Activated CD8-positive, alpha-beta memory T cell treated with anti-CD3 and anti-CD28 coated beads, Interleukin-2, amount 50 U/mL, for 24 hours (primary cell): ENCODE data around the gene KRT85.
"Not testable (repeated sequence)": the region's sequence is repeated elsewhere in the genome, so short reads cannot be mapped to it uniquely, and the experiment has no call there.

ENCODE experiments used
- DNase-seq: peaks from one replicate; pipeline ENCODE4 v3.0.0-alpha.2; 2020; ENCODE audit errors: extremely low read depth

Gene KRT85

DNA sequence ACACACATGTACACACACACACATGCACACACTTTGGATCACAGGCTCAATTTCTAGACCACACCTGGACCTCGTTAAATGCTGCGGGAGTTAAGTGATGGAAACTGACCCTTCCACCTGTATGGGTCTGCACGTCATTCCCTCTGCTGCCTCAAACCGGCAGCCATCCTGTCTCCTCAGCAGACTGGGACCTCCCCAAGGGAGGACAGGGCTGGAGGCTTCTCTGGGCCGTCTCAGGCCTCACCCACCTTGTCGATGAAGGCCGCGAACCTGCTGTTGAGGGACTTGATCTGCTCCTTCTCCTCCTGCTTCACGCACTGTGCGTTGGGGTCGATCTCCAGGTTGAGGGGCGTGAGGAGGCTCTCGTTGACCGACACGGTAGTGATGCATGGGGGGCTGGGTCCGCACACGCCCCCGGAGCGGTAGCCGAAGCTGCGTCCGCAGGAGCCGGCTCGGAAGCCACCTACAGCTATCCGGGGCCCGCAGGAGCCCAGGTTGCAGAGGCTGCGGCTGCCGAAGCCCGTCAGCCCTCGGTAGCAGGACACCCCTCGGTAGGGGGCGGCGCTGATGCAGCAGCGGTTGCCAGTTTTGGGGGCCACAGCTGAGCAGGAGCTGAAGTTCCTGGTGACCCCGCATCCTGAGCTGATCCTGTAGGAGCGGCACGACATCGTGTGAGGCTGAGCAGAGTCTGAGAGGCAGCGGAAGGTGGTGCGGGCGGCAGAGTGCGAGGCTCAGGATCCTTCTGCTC lies at the start of gene KRT85:
TSS of gene KRT85 (minus strand) at position 744 of the 748 bp plus-strand sequence. CDS start at position 668, 76 bp downstream.
- DNase-seq: no peak

DNA sequence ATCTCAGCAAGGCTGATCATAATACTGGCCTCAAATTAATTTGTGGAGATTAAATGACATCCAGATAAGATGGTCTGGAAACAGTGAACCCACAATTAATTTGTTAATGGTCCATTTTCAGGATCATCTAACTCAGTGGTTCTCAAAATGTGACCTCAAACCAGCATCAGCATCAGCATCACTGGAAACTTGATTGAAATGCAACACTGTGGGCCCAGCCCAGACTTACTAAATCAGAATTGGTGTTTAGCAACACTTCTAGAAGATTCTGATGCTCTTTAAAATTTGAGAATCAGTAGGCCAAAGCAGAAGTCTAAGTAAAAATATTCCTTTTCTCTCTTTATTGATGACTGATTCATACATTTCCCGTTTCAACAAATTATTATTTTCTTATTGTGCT lies 49.5 kb upstream of the KRT85 start:
- no peak for DNase-seq

DNA sequence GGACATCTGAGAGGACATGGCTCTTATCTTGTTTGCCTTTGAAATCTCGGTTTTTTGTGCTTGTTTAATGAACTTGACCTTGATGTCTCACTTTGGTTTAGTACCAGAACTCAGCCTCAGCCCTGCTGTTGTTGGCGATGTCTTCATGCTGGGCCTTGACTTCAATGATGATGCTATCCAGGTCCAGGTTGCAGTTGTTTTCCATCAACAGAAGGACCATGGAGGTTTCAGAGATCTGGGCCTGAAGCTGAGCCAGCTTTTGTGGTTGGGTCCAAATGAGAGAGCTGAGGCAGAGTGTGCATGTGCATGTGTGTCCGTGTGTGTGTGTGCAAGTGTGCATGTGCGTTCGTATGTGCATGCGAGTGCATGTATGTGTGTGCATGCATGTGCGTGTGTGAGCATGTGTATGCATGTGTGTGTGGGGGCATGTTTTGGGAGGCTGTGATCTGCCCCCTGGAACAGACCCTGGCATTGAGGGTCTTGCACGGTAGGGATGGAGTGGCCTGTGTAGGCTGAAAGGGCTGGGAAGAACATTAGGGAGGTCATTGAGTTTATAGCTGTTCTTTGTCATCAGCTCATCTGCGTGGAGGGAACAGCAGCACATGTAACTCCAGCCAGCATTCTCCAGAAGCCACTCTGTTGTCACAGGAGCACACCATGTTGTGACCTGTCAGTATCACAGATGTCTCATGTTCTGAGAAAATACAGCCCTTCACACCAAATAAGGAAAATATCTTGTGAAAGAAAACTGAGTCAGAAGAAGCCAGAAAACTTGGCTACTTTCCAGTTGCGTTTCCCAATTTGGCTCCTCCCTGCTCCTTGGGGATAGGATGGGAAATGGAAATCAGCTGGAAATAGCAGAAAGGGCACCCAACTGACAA lies 48.8 kb upstream of the KRT85 start:
- no peak for DNase-seq

- DNase-seq: no peak
Measured at GRCh38 chr12:52414936-52415335, 47.7 kb upstream of the KRT85 start.

DNA sequence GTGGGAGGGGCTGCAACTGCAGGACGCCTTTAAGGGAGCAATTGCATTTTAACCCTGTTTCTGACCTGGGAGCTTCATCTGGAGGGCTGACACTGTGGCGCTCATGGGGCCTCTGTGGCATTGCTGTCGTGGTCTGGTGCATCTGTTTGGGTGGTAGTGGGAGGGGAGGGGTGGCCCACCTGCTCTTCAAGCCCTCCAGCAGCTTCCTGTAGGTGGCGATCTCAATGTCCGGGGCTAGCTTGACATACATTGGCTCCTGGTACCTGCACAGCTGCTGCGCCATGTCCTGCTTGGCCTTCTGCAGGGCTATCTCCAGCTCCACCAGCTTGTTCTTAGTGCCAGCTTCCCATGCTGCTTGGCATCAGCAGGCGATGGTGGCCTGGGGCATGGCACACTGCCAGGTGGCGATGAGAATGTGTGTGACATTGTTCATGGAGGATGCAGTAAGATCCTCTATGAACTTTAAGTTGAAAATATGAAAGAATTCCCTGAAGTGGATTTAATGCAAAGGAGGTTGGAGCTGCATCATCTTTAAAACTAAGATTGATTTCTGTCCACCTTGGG lies 46.6 kb upstream of the KRT85 start:
- DNase-seq: no peak

GRCh38 chr12:52413202-52413601 lies 45.9 kb upstream of the KRT85 start:
- no peak for DNase-seq

DNA sequence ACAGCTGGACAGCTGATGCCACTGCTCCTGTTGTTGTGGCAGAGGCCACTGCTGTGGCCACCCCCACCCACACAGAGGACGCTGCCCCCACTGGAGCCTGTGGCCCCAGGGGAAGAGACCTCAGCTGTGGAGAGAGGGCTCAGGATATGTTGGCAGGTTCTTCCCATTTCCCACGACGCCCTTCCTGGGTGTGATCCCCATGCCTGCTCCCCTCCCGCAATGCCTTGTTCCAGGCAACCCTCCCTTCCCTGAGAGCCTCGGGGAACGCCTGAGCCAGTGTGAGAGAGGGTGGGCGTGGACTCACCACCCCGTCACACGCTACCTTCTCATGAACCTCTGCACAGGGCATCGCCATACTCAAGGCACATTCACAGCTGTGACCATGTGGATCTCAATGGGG lies 44.5 kb upstream of the KRT85 start:
- no peak for DNase-seq

- not testable (repeated sequence) for DNase-seq
Measured at GRCh38 chr12:52410589-52411248, 43.4 kb upstream of the KRT85 start.

- DNase-seq: no peak
Measured at GRCh38 chr12:52407918-52408317, 40.6 kb upstream of the KRT85 start.

GRCh38 chr12:52405922-52406385 lies 38.7 kb upstream of the KRT85 start, which contains the start of gene KRT82:
Gene KRT82 (minus strand): TSS chr12:52406335. CDS start chr12:52406277, 58 bp downstream.
- DNase-seq: no peak

DNA sequence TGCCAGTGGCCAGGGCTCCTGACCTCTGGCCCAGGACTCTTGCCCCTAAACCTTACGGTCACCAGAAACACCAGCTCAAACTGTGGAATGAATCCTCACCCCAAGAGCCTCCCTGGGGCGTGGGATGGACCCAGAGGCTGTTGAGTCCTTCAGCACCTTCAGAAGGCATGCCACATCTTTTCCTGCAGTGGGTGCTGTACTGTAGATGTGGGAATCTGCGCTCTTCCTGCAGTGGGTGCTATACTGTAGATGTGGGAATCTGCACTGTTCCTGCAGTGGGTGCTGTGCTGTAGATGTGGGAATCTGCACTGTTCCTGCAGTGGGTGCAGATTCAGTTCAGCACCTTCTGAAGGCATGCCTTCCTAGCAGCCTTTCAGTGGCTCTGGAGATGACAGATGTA lies 37.7 kb upstream of the KRT85 start:
- no peak for DNase-seq

- DNase-seq: no peak
Measured at GRCh38 chr12:52403561-52403960, 36.3 kb upstream of the KRT85 start.

DNA sequence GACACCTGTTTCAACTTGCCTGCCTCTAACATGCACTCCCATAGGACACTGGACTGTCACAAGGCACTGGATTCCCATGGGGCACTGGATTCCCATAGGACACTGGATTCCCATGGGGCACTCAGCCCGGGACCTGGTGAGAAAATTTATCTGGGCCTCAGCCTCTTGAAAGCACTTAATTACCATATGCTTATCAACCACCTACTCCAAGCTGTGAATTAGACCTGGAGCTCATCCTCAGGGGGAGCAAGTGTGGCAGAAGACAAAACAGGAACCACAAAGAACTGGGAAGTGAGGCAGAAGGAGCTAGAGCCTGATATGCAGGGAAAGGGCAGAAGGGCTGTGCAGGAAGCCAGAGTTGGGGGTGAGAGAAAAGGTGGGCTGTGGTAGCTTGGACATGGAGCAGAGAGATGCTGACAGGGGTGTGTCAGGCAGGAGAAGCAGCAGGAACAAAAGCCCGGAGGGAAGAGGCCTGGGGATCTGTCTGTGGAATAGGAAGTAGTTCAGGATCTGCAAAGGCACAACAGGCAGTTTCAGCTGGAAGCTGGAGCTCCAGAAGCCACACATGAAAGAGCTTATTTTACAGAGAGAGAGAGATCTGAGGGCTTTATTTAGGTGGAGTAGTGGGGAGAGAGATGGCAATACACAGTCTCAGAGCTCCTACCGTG lies 35.7 kb upstream of the KRT85 start:
- DNase-seq: no peak

DNA sequence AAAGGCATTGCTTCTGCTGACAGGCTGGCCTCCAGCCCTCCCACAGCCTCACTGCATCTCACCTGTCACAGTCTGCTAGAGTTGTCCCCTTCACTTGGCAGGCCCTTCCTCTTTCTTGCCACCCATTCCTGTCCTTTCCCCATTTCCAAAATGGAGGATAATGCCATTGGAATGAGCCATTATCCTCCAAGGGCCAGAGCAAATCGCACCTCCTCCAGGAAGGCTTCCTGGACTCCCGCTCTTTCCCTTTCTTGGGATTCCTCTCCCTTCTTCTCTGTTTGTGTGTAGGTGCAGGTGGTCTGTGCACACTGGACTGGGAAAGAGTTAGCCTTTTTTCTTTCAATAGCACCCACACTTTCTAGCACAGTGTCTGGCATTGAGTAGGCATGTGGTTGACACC lies 35.1 kb upstream of the KRT85 start:
- no peak for DNase-seq

DNA sequence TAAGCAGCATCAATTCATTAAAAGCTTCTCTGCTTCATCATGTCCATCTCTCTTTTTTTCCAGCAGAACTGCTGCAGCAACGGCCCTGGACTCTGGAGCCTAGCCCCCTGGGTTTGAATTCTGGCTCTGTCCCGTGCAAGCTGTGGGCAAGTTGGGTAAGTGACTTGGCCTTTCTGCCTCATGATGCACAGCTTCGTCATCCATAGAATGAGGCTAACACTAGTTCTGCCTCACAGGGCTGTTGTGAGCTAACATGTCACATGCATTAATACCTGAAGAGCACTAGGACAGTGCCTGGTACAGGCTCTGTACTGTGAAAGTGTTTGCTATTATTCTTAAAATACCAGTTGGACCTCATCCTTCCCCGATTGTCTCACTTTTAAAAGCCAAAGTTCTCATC lies 34.6 kb upstream of the KRT85 start:
- DNase-seq: no peak

- DNase-seq: no peak
Measured at GRCh38 chr12:52401526-52401925, 34.2 kb upstream of the KRT85 start.

- no peak for DNase-seq
Measured at GRCh38 chr12:52400906-52401305, 33.6 kb upstream of the KRT85 start.

DNA sequence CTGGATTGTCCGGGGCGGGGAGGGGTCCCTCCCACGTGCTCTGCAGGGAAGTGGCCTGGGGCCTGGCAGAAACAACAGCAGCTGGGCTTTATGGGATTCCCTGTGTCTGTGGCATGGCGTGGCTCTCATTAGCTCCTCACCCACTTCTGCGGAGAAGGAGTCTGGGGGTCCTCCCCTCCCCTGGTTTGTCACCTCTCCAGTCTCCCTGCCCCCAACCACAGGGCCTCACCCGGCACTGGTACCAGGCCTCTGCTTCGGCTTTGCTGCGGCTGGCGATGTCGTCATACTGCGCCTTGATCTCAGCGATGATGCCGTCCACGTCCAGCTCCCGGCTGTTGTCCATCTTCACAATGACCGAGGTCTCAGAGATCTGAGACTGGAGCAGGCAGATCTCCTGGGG lies 32.5 kb upstream of the KRT85 start:
- no peak for DNase-seq

GRCh38 chr12:52398176-52398575 lies 30.9 kb upstream of the KRT85 start:
- no peak for DNase-seq

GRCh38 chr12:52396656-52397055 lies 29.4 kb upstream of the KRT85 start:
- no peak for DNase-seq

DNA sequence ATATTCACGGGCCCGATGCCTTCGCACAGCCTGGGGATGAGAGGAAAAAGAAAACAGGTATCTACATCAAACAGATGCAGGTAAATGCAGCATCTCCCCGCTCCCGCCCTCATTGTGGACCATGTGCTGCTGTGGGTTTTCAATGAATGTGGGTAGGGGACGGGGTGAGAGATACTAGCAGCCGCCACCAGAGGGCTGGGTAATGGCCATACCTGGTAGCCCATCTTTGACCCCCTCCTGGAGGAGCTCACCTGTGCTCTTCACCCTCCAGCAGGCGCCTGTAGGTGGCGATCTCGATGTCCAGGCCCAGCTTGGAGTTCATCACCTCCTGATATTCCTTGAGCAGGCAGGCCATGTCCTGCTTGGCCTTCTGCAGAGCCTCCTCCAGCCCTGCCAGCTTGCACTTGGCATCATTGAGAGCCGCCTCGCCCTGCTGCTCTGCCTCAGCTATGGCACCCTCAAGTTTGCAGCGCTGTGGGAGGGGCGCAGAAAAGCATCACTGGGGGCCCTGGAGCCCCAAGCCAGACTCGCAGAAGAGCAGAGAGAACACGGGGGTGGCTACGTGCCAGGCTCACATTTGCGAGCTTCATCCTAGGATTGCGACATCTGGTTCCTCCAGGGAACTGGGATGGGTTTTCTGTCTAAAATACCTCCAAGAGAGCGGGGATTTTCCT lies 28.6 kb upstream of the KRT85 start:
- DNase-seq: no peak
